HG03520 (cell line): ENCODE measurements around the gene OR1J2.
"Not testable (repeated sequence)": the region's sequence is repeated elsewhere in the genome, so short reads cannot be mapped to it uniquely, and the experiment has no call there.

Source experiments
- ATAC-seq: cut with Tn5 transposase; IDR thresholded peaks from one replicate; pipeline ENCODE4 v1.9.1; 2021; ENCODE audit warnings: mild to moderate bottlenecking, moderate library complexity; ENCODE audit not compliant: unreplicated experiment

OR1J2 gene

GRCh38 chr9:122510502-122510901 is at the start of gene OR1J2:
Gene OR1J2, plus strand, starts transcription at chr9:122510802. Its CDS starts 0 bp downstream, at chr9:122510802.
- ATAC-seq: no peak

GRCh38 chr9:122463828-122464632 is 46.6 kb upstream of the OR1J2 start:
- peak; percentile 73 for ATAC-seq

GRCh38 chr9:122464633-122465567 is 45.7 kb upstream of the OR1J2 start:
- ATAC-seq: peak; percentile 55

DNA sequence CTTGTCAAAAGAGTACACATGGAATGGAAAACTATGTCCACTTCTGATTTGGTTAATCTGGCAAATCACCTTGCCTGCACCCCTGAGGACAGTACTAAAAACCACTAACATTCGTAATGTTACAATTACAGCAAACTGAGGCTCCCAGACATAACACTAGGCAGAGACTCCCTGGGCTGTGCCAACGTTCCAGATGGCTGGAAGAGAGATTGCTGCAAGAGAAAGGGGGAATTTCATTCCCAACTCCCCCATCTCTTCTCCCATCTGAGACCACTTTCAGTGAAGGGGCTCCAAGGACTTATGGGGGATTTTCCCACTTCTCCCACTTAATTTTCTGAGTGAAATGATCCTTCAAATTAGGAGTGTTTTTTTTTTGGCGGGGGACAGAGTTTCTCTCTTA is 44.1 kb upstream of the OR1J2 start:
- no peak for ATAC-seq

DNA sequence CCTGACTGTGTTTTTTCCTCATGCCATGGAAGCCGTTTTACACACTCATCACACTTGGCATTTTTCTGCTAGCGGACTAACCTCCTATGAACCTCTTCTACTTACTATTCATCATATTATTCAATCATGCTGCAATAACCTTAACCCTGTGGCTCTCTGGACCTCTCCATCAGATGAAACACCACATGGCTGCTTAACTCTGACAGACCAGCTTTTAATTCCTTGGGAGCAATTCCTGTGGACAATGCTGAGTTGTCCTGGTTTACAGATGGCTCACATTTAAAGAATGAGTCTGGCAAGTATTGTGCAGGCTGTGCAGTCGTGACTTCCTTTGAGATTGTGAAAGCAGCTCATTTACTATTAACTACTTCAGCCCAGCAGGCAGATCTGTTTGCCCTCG is 41.9 kb upstream of the OR1J2 start:
- ATAC-seq: no peak

GRCh38 chr9:122474561-122474960 is 36.0 kb upstream of the OR1J2 start:
- ATAC-seq: no peak

DNA sequence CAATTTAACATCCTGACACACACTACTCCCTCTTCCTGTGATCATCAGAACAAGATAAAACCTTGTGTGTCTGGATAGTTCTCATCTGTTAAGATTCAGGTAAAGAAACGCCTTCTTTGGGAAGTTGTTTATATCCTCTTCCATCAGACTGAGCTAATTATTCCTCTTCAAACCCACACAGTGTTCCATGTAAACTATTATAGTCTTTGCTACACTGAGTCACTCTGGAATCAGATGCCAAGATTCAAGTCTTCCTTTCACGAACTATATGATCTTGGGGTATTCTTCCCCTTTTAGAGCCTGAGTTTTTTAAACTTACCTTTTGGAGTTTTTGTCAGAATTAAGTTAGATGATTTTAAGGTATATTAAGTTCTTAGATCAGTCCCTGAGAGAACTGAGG is 34.9 kb upstream of the OR1J2 start:
- ATAC-seq: no peak

DNA sequence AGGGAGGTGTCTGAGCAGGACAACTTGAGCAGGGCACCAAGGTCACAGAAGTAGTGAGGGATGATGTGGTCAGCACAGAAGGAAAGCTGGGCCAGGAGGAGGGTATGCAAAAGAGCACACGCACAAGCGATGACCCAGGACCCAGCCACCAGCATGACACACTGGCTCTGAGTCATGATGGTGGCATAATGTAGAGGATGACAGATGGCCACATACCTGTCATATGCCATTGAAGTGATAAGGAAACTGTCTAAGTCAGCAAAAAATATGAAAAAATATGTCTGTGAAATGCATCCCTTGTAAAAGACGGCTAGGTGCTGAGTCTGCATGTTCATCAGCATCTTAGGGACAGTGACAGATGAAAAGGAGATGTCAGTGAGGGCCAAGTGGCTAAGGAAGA is 33.3 kb upstream of the OR1J2 start:
- no peak for ATAC-seq

DNA sequence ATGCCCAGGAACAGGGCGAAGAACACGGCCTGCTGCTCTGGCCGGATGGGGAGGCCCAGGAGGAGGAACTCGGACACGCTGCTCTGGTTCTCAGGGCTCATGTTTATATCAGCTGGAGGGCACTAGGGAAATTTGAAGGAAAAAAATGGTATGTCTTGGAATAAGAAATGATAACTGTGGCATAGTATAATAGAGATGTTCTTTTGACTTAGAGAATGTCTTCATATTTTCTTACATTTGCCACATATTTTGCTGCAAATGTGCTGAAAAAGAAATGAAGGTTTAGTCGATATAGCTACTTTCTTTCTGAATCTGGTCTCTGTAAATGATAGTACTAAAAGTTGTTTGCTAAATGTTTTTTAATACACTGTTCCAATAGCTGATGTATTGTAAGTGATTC is 32.8 kb upstream of the OR1J2 start, which contains the start of gene OR1J1:
OR1J1 (minus strand) TSS at position 101 of the 400 bp plus-strand sequence; CDS start at position 101, 0 bp downstream.
- ATAC-seq: no peak

DNA sequence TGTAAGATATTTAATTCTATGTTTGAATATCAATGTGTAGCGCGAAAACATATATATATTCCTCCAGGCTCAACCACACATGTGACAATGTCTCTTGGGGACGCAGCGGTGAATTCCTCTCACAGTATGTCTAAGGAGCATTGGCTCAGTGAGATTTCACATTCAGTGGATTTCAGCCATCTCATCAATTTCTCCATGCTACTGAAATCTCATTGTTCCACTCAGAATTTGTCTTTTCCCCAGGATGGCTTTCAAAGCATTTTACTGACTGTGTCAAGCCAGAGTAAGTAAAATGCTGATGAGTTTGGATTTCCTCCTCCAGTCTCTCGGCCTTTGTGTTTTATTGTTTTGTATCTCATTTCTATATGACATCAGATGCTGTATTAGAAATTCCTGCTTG is 31.5 kb upstream of the OR1J2 start:
- no peak for ATAC-seq

GRCh38 chr9:122498883-122499288 is 11.7 kb upstream of the OR1J2 start:
- no peak for ATAC-seq

- ATAC-seq: no peak
Measured at GRCh38 chr9:122506964-122507363, 3.6 kb upstream of the OR1J2 start.

DNA sequence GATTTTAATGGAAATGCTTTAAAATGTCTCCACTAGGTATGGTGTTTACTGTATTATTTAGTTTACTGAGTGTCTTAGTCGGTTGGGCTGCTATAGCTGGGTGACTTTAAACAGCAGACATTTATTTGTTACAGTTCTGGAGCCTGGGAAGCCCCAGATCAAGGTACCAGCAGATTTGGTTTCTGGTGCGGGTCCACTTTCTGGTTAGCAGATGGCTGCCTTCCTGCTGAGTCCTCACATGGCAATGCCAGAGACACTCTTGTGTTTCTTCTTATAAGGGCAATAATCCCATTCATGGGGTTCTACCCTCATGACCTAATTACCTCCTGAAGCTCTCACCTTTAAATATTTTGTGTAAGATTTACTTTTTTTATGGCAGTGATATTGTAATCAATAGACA is 7.6 kb downstream of the OR1J2 start:
- ATAC-seq: no peak

GRCh38 chr9:122518841-122519240 is 8.2 kb downstream of the OR1J2 start, which contains the start of gene OR1J4:
Gene OR1J4, plus strand, starts transcription at chr9:122519141. Its CDS starts 0 bp downstream, at chr9:122519141.
- ATAC-seq: no peak

DNA sequence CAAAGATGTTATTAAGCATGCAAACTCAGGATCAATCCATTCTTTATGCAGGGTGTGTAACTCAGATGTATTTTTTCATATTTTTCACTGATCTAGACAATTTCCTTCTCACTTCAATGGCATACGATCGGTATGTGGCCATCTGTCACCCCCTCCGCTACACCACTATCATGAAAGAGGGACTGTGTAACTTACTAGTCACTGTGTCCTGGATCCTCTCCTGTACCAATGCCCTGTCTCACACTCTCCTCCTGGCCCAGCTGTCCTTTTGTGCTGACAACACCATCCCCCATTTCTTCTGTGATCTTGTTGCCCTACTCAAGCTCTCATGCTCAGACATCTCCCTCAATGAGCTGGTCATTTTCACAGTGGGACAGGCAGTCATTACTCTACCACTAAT is 8.8 kb downstream of the OR1J2 start:
- no peak for ATAC-seq

DNA sequence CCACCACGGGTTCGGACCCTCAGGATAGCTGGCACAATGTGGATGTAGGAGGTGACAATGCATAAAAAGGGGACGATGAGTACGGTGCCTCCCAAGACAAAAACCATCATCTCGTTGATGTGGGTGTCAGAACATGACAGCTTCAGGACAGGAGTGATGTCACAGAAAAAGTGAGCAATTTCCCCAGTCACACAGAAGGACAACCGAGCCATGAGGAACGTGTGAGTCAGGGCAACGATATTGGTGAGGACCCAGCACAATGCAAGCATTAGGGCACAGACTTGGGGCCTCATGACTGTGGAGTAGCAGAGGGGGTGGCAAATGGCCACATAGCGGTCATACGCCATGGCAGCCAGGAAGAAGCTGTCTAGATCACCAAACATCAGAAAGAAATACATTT is 16.0 kb downstream of the OR1J2 start:
- no peak for ATAC-seq

DNA sequence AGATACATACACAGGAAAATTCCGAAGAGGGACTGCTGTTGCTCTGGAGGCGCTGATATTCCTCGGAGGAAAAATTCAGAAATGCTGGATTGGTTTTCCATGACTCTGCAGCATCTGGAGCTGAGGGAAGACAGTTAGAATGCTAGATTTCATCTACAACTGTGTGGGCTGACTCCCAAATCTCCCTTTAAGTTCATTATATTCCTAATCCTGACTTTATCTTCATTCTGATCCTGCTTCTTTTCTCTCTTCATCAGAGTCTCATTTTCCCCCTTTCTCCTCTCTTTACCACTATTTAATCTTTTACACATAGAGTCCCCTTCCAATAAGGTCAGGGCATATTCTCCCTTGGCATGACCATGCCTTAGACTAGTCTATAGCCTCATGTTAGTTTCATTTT is 16.6 kb downstream of the OR1J2 start, which contains the start of gene OR1N1:
OR1N1 (minus strand) TSS at position 101 of the 400 bp plus-strand sequence; CDS start at position 101, 0 bp downstream.
- ATAC-seq: no peak

GRCh38 chr9:122531157-122531556 is 20.6 kb downstream of the OR1J2 start:
- not testable (repeated sequence) for ATAC-seq

DNA sequence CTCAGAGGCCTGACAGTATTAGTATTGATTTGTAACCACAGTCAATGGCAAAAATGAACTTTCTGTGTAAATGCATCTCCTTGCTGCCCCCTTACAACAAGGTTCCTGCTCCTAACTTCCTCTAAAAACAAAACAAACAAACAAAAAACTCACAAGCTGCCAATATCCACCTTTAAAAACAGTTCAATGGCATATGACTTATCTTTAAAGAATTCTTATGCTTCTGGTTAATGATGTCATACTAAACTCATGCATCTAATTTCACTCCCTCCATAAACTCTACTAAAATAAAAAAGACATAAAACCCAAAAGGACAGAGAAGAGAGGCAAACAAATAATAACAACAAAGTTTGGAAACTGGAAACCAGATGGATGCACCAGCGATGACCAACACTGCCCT is 25.5 kb downstream of the OR1J2 start:
- no peak for ATAC-seq

- not testable (repeated sequence) for ATAC-seq
Measured at GRCh38 chr9:122537066-122537465, 26.5 kb downstream of the OR1J2 start.

- ATAC-seq: no peak
Measured at GRCh38 chr9:122538757-122539156, 28.2 kb downstream of the OR1J2 start.
